Fibroblast of lung (primary cell): Measurements from ENCODE around the gene DNASE2B. TPM values are rescaled to one million over a fixed set of nuclear protein-coding genes. Genes with fewer than 3 reads are reported as not detected.
"Not testable (repeated sequence)": the region's sequence is repeated elsewhere in the genome, so short reads cannot be mapped to it uniquely, and the experiment has no call there.

Experiments used
- DNase-seq, 2 donors: peaks; one replicate each; pipeline versions ENCODE4 v3.0.0 to v3.0.0-alpha.2; 2010; ENCODE audit warnings: low read depth in 2 of 2
- H2AFZ ChIP-seq: 2 replicates; pipeline ENCODE4 v1.5.1; 2012; ENCODE audit warnings: low read length, control low read depth, inconsistent platforms
- H3K27ac ChIP-seq: 2 replicates; pipeline ENCODE4 v1.5.1; 2011; ENCODE audit warnings: low read length, control low read depth; ENCODE audit not compliant: insufficient read depth
- H3K27me3 ChIP-seq: 2 replicates; pipeline ENCODE4 v1.5.1; 2011; ENCODE audit warnings: mild to moderate bottlenecking, low read length; ENCODE audit not compliant: control insufficient read depth, insufficient read depth
- H3K36me3 ChIP-seq: 2 replicates; pipeline ENCODE4 v1.5.1; 2011; ENCODE audit warnings: low read length; ENCODE audit not compliant: control insufficient read depth, insufficient read depth
- H3K4me1 ChIP-seq: 2 replicates; pipeline ENCODE4 v1.5.1; 2011; ENCODE audit warnings: low read length; ENCODE audit not compliant: control insufficient read depth, insufficient read depth; ENCODE audit errors: extremely low read depth
- H3K4me2 ChIP-seq: 2 replicates; pipeline ENCODE4 v1.5.1; 2011; ENCODE audit warnings: low read length, control low read depth; ENCODE audit not compliant: insufficient read depth; ENCODE audit errors: extremely low read depth
- H3K4me3 ChIP-seq, 4 experiments: fragments of 200-600 bp in 1 of 4; sonication (generic) in 1 of 4; replicated peaks in 1 of 4; 2 replicates each; pipeline ENCODE4 v1.5.1; 2011 to 2016; ENCODE audit warnings: low read length in 4 of 4, low read depth in 3 of 4, mild to moderate bottlenecking in 3 of 4, control low read depth in 2 of 4, inconsistent platforms in 1 of 4, mixed read lengths in 1 of 4; ENCODE audit not compliant: insufficient read depth in 1 of 4; ENCODE audit errors: control extremely low read depth in 1 of 4
- H3K79me2 ChIP-seq: 2 replicates; pipeline ENCODE4 v1.5.1; 2012; ENCODE audit warnings: mild to moderate bottlenecking, low read length, inconsistent platforms; ENCODE audit not compliant: control insufficient read depth, insufficient read depth
- H3K9ac ChIP-seq: 2 replicates; pipeline ENCODE4 v1.5.1; 2011; ENCODE audit warnings: mild to moderate bottlenecking, low read length, control low read depth; ENCODE audit not compliant: insufficient read depth
- H3K9me3 ChIP-seq: 2 replicates; pipeline ENCODE4 v1.5.1; 2012; ENCODE audit warnings: low read depth, low read length; ENCODE audit not compliant: control insufficient read depth, insufficient read depth
- H4K20me1 ChIP-seq: 2 replicates; pipeline ENCODE4 v1.5.1; 2011; ENCODE audit warnings: low read length; ENCODE audit not compliant: control insufficient read depth, insufficient read depth; ENCODE audit errors: extremely low read depth
- EZH2 ChIP-seq: IDR thresholded peaks from 2 replicates; pipeline ENCODE4 v1.5.1; 2012; ENCODE audit warnings: low read length, control low read depth, mild to moderate bottlenecking; ENCODE audit errors: missing control alignments
- polyA plus RNA-seq, 2 donors: library from polyadenylated mRNA; depleted of rRNA in 1 of 2; stranded (reverse) in 1 of 2; unstranded in 1 of 2; fragments of >200 nt; gene quantifications; 2 replicates each; pipeline ENCODE4 v1.2.1, GENCODE V29; 2011 to 2012; ENCODE audit warnings: missing spikeins in 1 of 2
- total RNA-seq: library from RNA; depleted of rRNA; stranded (reverse); fragments of >200 nt; gene quantifications from 2 replicates; pipeline ENCODE4 v1.2.1, GENCODE V29; 2014
- TF ChIP-seq, protein P1 (sequence below), 2 donors: IDR thresholded peaks in 1 of 2; conservative IDR thresholded peaks in 1 of 2; 1 replicate in 1 of 2; 2 replicates in 1 of 2; pipeline ENCODE4 v1.5.1; 2011 to 2012; ENCODE audit warnings: low read length in 2 of 2, control low read depth in 1 of 2, inconsistent platforms in 1 of 2, low read depth in 1 of 2, mild to moderate bottlenecking in 1 of 2

The DNASE2B gene
- total and polyA plus RNA-seq, 2 donors (not counting 1 experiment from before 2014, with no cell fraction given) = not detected

DNA sequence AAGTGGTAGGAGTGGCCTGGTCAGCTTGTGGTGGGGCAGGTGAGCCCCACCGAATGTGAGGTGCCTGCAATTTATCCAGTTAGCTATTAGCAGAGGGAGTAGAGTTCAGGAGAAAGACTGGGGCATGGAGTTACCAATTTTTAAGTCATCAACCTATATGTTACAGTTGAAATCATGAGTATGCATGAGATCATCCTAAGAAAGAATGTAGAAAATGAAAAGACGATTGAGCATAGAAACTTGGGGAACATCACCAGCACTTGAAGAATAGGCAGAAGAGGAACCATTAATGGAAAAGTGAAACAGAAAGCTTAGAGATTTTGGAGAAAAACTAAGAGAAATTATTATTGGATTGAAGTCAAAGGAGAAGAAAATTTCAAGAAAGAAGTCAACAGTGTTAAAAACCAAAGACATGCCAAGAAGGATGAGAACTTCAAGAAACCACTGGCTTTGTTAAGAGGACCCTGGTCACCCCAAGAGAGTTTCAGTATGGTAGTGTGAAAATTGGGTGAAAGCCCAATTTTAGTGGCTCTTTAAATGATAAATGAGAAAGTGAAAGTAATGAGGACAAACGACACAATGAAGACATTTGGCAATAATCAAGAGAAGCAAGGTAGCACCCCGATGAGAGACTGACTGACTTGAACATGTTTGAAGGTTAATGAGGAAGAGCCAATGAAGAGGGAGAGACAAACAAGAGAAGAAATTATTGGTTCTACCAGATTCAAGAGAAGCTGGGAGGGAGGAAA lies 36.7 kb downstream of the DNASE2B start:
- Histone ChIP-seq H3K4me3 (no peak overlapping the region), H3K9me3 (no peaks in the 10 kb centered on the region), H4K20me1 (no peaks in the 10 kb centered on the region), H2AFZ (peak overlapping the region; percentile 61), H3K4me1 (no peaks in the 10 kb centered on the region), H3K36me3 (no peaks in the 10 kb centered on the region), H3K27me3 (no peaks in the 10 kb centered on the region), H3K4me2 (peak overlapping the region; percentile 73), H3K9ac (no peak overlapping the region), H3K79me2 (no peaks in the 10 kb centered on the region), H3K27ac (no peak overlapping the region)
- TF ChIP-seq, protein P1, sequence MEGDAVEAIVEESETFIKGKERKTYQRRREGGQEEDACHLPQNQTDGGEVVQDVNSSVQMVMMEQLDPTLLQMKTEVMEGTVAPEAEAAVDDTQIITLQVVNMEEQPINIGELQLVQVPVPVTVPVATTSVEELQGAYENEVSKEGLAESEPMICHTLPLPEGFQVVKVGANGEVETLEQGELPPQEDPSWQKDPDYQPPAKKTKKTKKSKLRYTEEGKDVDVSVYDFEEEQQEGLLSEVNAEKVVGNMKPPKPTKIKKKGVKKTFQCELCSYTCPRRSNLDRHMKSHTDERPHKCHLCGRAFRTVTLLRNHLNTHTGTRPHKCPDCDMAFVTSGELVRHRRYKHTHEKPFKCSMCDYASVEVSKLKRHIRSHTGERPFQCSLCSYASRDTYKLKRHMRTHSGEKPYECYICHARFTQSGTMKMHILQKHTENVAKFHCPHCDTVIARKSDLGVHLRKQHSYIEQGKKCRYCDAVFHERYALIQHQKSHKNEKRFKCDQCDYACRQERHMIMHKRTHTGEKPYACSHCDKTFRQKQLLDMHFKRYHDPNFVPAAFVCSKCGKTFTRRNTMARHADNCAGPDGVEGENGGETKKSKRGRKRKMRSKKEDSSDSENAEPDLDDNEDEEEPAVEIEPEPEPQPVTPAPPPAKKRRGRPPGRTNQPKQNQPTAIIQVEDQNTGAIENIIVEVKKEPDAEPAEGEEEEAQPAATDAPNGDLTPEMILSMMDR (conservative IDR thresholded peaks at IDR 0.05 in 1 of 2, IDR thresholded peaks at IDR 0.05 in 1 of 2; ENCODE audit: low read depth in 1 of 2, low read length in 2 of 2) = peak in 1 of 2 donors; percentile 0
- no peak for TF ChIP-seq EZH2
- DNase-seq = no peak

DNA sequence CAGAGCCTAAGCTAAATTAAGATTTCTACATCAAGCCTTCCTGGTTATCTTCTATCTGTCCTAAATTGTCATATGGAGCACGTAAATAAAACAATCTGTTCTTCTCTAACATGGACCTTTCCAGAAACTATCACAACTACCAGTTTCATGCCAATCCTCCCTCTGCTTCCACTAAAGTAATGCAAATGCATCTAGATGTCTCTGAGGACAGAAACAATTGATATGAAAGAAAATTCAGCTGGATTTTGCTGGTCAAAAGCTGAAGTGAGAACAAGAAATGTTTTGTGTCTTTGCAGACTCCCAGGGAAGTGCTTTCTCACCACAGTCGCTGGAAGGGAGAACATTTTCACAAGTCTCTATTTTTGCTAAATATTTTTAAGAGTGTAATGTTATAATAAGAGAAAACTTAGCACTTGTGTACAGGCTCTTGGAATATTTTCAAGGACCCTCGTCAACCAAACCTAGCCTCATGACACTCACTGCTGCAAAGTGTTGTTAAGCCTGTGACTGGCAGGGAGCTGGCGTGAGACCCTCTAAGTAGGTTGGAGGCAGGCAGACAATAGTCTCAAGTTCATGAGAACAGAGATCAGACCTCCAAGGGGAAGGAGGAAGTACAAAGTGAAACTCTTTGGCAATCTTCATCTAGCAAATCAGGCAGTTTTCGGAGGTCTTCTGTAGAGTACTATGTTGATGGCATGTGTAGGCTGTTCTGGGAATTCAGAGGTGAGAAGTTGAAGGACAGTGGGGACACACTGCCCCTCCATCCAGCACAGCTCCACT lies 38.8 kb downstream of the DNASE2B start:
- no peak overlapping the region for H3K9ac ChIP-seq
- H3K27me3 ChIP-seq = no peaks in the 10 kb centered on the region
- H3K4me1 ChIP-seq = no peaks in the 10 kb centered on the region
- no peaks in the 10 kb centered on the region for H3K79me2 ChIP-seq
- H3K9me3 ChIP-seq = no peaks in the 10 kb centered on the region
- no peaks in the 10 kb centered on the region for H4K20me1 ChIP-seq
- H3K36me3 ChIP-seq = no peaks in the 10 kb centered on the region
- no peak for DNase-seq
- no peak overlapping the region for H2AFZ ChIP-seq
- H3K4me3 ChIP-seq = no peak overlapping the region
- H3K27ac ChIP-seq = no peak overlapping the region
- no peak for TF ChIP-seq EZH2
- TF ChIP-seq, protein P1 (conservative IDR thresholded peaks at IDR 0.05 in 1 of 2, IDR thresholded peaks at IDR 0.05 in 1 of 2; ENCODE audit: low read depth in 1 of 2, low read length in 2 of 2) = no peak
- no peak overlapping the region for H3K4me2 ChIP-seq

DNA sequence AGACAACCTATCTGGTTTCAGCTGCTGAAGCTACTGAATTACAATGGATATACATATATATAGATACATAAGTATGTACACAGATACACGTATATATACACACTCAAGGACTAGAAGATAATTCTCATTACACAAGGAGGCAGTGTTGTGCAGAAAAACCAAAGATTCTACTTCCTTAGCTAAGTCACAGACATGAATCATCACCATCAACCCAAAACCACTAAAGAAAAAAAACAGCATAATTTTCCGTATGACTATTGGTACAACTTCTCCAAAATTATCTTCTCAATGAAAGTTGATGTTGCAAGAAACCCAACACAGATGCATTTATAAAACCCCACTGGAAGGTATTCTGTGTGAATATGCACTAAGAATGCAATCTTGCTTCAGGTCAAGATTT lies 44.0 kb downstream of the DNASE2B start:
- H3K9ac ChIP-seq = no peak overlapping the region
- H3K79me2 ChIP-seq = no peaks in the 10 kb centered on the region
- H3K27me3 ChIP-seq = no peaks in the 10 kb centered on the region
- no peaks in the 10 kb centered on the region for H4K20me1 ChIP-seq
- no peak overlapping the region for H3K4me2 ChIP-seq
- no peak overlapping the region for H2AFZ ChIP-seq
- no peak overlapping the region for H3K27ac ChIP-seq
- H3K4me3 ChIP-seq = no peak overlapping the region
- peaks cover 3% of the 10 kb centered on the region for H3K4me1 ChIP-seq
- no peaks in the 10 kb centered on the region for H3K36me3 ChIP-seq
- no peaks in the 10 kb centered on the region for H3K9me3 ChIP-seq
- no peak for TF ChIP-seq EZH2
- TF ChIP-seq, protein P1 (conservative IDR thresholded peaks at IDR 0.05 in 1 of 2, IDR thresholded peaks at IDR 0.05 in 1 of 2; ENCODE audit: low read depth in 1 of 2, low read length in 2 of 2) = peak; percentile 37 to 44
- peak; percentile 91 to 94 for DNase-seq

DNA sequence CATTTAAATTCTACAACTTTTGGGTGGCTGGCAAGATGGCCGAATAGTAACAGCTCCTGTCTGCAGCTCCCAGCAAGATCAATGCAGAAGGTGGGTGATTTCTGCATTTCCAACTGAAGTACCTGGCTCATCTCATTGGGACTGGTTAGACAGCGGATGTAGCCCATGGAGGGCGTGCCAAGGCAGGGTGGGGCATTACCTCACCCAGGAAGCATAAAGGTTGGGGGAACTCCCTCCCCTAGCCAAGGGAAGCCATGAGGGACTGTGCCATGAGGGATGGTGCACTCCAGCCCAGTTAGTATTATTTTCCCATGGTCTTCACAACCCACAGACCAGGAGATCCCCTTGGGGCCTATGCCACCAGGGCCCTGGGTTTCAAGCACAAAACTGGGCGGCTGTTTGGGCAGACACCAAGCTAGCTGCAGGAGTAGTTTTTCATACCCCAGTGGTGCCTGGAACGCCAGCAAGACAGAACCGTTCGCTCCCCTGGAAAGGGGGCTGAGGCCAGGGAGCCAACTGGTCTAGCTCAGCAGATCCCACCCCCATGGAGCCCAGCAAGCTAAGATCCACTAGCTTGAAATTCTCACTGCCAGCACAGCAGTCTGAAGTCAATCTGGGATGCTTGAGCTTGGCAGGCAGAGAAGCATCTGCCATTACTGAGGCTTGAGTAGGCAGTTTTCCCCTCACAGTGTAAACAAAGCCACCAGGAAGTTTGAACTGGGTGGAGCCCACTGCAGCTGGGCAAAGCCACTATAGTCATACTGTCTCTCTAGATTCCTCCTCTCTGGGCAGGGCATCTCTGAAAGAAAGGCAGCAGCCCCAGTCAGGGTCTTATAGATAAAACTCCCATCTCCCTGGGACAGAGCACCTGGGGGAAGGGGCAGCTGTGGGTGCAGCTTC lies 44.7 kb downstream of the DNASE2B start:
- not testable (repeated sequence) for H3K4me2 ChIP-seq, H3K79me2 ChIP-seq, H3K9me3 ChIP-seq, H4K20me1 ChIP-seq, DNase-seq, H3K27ac ChIP-seq, H3K9ac ChIP-seq, H3K27me3 ChIP-seq, H3K4me1 ChIP-seq, H3K36me3 ChIP-seq, H3K4me3 ChIP-seq
- peak overlapping the region; percentile 20 for H2AFZ ChIP-seq
